Sigmoid colon (tissue), 4 donors: ENCODE measurements around the gene HINT2.

Source experiments
- CTCF ChIP-seq, 4 experiments: fragments of 450-650 bp in 3 of 4; fragments of 200-600 bp in 1 of 4; IDR thresholded peaks; one replicate each; pipeline ENCODE4 v1.5.1; 2016 to 2019; ENCODE audit warnings: antibody characterized with exemption in 4 of 4, mild to moderate bottlenecking in 3 of 4, moderate library complexity in 2 of 4
- POLR2AphosphoS5 ChIP-seq, 4 donors: sonication (generic); formaldehyde crosslinking; IDR thresholded peaks; one replicate each; pipeline ENCODE4 v1.6.1; 2017; ENCODE audit warnings: antibody characterized with exemption in 4 of 4

DNA sequence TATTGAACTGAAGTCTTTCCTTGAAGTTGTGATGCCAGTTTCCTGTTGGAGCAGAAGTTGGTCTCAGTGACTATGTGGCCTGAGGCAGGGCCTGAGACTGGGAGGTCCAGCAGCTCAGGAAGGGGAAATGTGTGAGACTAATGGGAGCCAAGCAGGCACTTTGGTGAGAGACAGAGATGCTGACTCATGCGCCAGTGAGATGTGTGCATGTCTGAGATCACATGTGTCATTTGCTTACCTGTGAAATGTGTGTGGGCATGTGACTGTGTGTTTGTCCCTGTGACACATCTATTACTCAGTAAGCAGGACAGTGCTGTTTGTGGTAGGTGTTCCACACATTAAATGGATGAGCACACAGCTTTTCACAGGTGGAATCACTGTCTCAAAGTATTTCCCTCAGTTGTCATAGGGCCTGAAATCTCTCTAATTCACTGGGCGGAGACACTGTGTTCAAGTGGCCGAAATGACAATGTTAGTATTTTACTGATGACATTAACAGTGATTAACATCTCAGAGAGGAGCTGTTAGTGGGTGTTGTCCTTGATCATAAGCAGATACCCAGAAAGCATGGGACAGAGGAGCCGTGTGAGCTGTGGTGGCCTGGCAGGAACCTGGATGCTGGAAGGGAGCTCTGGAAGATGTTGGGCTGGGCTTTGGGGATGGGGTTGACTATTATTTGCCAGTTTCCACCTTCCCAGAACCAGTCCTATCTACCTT is 16.0 kb downstream of the HINT2 start:
- TF ChIP-seq CTCF (IDR thresholded peaks at IDR 0.05) (no peak), POLR2AphosphoS5 (IDR thresholded peaks at IDR 0.05) (no peak)
